Effector memory CD4-positive, alpha-beta T cell (primary cell): ENCODE data around the gene BICRA.
"Not testable (repeated sequence)": the region's sequence is repeated elsewhere in the genome, so short reads cannot be mapped to it uniquely, and the experiment has no call there.

Experiments used
- DNase-seq, 3 donors: peaks; one replicate each; pipeline ENCODE4 v3.0.0-alpha.2; 2020
- H3K27ac ChIP-seq: 2 replicates; pipeline ENCODE4 v1.7.0; 2013; ENCODE audit warnings: mild to moderate bottlenecking, low read length, moderate library complexity; ENCODE audit not compliant: insufficient read depth, poor library complexity, severe bottlenecking
- H3K27me3 ChIP-seq: replicated peaks from 2 replicates; pipeline ENCODE4 v1.7.0; 2013; ENCODE audit warnings: mild to moderate bottlenecking, low read length; ENCODE audit not compliant: insufficient read depth, control insufficient read depth, poor library complexity, severe bottlenecking
- H3K36me3 ChIP-seq: 2 replicates; pipeline ENCODE4 v1.7.0; 2013; ENCODE audit warnings: mild to moderate bottlenecking, low read length, moderate library complexity; ENCODE audit not compliant: control insufficient read depth, insufficient read depth
- H3K4me1 ChIP-seq: 2 replicates; pipeline ENCODE4 v1.7.0; 2013; ENCODE audit warnings: low read length, mild to moderate bottlenecking; ENCODE audit not compliant: control insufficient read depth, insufficient read depth, poor library complexity, severe bottlenecking
- H3K4me3 ChIP-seq: 2 replicates; pipeline ENCODE4 v1.7.0; 2013; ENCODE audit warnings: low read length, low read depth, mild to moderate bottlenecking; ENCODE audit not compliant: insufficient read depth, poor library complexity, severe bottlenecking
- H3K9me3 ChIP-seq: 2 replicates; pipeline ENCODE4 v1.7.0; 2013; ENCODE audit warnings: mild to moderate bottlenecking, low read length, moderate library complexity; ENCODE audit not compliant: control insufficient read depth

BICRA gene

DNA sequence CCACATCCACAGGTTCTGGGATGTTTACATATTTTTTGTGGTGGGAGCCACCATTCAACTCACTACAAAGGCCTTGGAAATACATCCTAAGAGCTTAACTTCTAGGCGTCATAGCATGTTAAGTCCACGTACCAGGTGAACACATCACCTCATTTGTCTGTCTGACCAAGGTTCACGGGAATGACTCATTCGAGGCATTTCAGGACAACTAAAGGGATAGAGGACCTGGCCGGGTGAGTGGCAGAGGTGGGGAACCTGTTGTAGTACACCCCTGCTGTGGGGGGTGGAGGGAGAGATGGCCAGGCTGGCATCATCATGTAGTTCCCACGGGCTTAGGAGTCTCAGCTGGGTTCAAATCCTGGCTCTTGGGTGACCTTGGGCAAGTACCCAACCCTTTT, 51.5 kb downstream of the BICRA start:
- Histone ChIP-seq H3K4me3 (no peak overlapping the region), H3K9me3 (no peaks in the 10 kb centered on the region), H3K27me3 (no peaks in the 10 kb centered on the region), H3K36me3 (peaks cover 5% of the 10 kb centered on the region), H3K4me1 (no peaks in the 10 kb centered on the region), H3K27ac (no peak overlapping the region)
- DNase-seq = no peak

DNA sequence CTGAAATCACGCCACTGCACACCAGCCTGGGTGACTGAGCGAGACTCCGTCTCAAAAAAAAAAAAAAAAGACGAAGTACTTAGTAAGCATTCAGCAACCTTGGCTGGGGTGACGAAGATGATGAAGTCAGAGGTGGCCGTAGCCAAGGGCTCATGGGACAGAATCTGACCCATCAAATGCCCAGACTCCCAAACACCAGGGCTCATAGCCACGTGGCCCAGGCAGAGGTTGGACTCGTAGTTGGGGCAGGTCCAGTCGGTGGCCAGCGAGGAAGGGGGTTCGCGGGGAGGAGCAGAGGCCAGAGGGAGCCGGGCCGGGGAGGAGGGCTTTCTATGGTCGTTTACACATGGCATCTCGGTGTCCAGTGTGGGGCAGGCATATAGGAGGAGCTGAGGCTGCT, 52.2 kb downstream of the BICRA start:
- Histone ChIP-seq H3K4me1 (no peaks in the 10 kb centered on the region), H3K9me3 (no peaks in the 10 kb centered on the region), H3K4me3 (no peak overlapping the region), H3K36me3 (peaks cover 5% of the 10 kb centered on the region), H3K27ac (no peak overlapping the region), H3K27me3 (no peaks in the 10 kb centered on the region)
- no peak for DNase-seq

DNA sequence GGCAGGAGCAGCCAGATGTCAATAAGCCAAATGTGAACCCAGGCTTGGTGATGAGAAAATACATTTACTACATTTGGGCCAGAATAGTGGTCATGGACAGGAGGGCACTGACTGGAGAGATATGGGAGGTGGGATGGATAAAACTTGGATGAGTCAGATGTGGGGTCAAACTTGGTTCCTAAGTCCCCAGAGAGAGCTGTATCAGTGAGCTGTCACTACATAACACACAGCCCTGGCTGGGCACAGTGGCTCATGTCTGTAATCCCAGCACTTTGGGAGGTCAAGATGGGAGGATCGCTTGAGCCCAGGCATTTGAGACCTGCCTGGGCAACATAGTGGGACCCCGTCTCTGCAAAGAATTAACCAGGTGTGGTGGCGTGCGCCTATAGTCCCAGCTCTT, 52.7 kb downstream of the BICRA start:
- Histone ChIP-seq H3K9me3 (no peaks in the 10 kb centered on the region), H3K4me3 (no peak overlapping the region)

DNA sequence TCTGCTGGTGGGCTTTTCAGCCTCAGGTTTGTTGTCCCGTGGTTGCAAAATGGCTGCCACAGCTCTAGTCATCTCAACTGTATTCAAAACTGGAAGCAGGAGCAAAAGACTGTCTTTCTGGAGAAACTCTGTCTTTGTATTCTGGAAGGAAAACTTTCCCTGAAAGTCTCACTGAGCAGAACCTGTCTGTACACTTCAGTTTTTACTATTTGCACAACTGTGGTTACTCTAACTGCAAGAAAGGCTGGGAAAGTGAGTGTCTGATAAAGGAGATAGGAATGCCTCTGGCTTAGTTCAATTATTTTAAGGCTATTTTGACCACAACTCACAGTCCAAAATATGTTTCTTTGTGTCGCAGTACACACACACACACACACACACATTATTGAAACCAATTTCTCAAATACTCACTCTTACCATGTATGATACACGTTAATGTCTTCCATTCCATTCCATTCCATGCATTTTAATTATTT, 54.5 kb downstream of the BICRA start:
- DNase-seq = no peak
- H3K27ac ChIP-seq = no peak overlapping the region
- H3K36me3 ChIP-seq = peaks cover 5% of the 10 kb centered on the region
- no peaks in the 10 kb centered on the region for H3K9me3 ChIP-seq
- no peaks in the 10 kb centered on the region for H3K27me3 ChIP-seq
- H3K4me1 ChIP-seq = no peaks in the 10 kb centered on the region
- H3K4me3 ChIP-seq = no peak overlapping the region

More for the DNA sequence above, 52.7 kb downstream of the BICRA start:
- Histone ChIP-seq H3K4me1 (no peaks in the 10 kb centered on the region), H3K27me3 (no peaks in the 10 kb centered on the region), H3K36me3 (peaks cover 5% of the 10 kb centered on the region), H3K27ac (no peak overlapping the region)
- no peak for DNase-seq

DNA sequence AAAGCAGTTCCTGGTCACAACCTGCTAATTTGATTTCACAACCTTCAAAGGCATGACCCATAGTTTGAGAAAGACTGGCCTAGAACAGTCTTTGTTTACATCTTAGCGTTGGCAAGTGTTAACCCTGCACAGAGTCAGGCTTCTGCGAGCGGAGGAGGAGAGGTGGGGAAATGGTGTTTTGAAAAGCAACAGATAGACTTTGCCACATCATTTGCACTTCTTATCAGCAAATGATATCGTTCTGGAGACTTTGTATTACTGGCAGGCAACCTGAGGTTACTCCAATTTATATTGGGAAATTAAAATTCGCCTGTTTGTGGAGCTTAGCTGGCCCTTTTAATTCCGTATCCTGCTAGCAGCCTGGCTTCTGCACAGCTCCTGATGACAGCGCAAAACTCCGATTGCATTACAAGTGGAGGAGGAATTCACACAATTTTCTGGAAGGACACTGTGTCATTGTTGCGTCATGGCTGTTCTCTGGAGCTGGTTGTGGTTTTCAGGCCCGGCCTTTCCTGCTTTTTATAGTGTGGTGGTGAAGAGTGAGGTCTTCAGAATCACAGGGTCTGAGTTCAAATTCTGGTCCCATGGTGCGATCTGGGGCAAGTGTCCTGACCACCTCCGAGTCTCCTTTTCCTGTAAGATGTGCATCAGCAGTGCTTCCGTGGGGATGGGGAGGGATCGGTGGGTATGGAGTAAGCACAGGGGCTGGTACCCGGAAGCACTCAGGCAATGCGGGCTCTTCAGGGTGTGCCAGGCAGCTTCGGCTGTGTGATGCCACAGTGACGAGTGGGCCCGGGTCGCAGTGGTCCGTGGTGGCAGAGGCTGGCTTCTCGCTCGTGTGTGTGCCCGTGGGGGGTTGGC, 55.2 kb downstream of the BICRA start:
- no peaks in the 10 kb centered on the region for H3K27me3 ChIP-seq
- no peaks in the 10 kb centered on the region for H3K9me3 ChIP-seq
- peaks cover 5% of the 10 kb centered on the region for H3K36me3 ChIP-seq
- H3K4me3 ChIP-seq = no peak overlapping the region
- H3K4me1 ChIP-seq = no peaks in the 10 kb centered on the region
- no peak for DNase-seq
- no peak overlapping the region for H3K27ac ChIP-seq

DNA sequence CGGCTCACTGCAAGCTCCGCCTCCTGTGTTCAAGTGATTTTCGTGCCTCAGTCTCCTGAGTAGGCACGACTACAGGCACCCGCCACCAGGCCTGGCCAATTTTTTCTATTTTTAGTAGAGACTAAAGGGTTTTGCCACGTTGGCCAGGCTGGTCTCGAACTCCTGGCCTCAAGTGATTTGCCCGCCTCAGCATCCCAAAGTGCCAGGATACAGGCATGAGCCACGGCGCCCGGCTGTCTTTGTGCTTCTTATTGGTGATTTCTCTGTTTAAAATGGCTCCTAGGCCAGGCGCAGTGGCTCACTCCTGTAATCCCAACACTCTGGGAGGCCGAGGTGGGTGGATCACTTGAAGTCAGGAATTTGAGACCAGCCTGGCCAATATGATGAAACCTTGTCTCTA, 59.6 kb downstream of the BICRA start:
- H3K27me3 ChIP-seq, H3K4me1 ChIP-seq, H3K4me3 ChIP-seq, DNase-seq, H3K27ac ChIP-seq, H3K9me3 ChIP-seq: not testable (repeated sequence)
- peaks cover 15% of the 10 kb centered on the region for H3K36me3 ChIP-seq

DNA sequence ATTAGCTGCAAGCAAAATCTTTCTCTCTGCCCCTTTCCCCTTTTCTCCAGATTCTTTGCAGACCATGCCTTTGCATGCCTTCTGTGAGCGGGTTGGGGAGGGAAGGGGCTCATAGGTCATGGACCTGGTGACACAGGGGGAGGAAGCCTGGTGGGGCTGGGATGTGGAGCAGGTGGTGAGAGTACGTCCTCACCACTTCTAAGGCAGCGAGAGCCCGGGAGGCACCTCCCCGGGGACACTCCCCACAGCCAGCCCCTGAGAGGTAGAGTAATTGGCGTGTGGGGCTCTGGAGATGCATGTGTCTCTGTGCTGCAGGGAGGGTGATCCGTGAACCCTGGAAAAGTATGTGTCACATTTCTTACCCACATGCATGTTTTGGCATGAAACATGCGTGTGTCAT, 61.8 kb downstream of the BICRA start:
- Histone ChIP-seq H3K27me3 (no peaks in the 10 kb centered on the region), H3K4me3 (no peak overlapping the region)
- no peak for DNase-seq

DNA sequence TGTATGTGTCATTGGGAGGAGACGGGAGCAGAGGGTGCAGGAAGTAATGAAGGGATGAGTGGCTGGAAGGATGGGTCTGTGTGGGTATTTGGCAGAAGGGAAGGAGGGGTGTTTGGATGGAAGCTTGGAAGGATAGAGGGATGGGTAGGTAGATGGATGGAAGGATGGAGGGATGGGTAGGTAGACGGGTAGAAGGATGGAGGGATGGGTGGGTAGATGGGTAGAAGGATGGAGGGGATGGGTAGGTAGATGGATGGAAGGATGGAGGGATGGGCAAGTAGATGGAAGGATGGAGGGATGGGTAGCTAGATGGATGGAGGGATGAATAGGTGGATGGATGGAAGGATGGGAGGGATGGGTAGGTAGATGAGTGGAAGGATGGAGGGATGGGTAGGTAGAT, 62.6 kb downstream of the BICRA start:
- H3K36me3 ChIP-seq = peaks cover 34% of the 10 kb centered on the region
- no peak overlapping the region for H3K27ac ChIP-seq

More for the DNA sequence above, 61.8 kb downstream of the BICRA start:
- Histone ChIP-seq H3K27ac (no peak overlapping the region), H3K4me1 (no peaks in the 10 kb centered on the region), H3K9me3 (no peaks in the 10 kb centered on the region), H3K36me3 (peaks cover 34% of the 10 kb centered on the region)

DNA sequence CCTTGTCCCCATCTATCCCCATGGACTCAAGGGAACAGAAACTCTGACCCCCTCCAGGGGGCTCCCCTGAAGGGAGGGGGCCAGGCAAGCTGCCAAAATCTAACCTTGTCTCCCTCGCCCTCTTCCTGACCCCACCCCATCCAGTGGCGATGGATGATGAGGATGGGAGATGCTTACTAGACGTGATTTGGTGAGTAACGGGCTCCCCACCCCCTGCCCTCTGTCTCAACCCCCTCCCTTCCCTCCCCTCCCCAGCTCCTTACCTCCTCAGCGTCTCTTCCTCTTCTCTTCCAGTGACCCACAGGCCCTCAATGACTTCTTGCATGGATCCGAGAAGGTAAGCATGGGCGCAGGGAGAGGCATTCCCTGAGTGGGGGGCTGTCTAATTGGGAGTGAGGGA, 64.5 kb downstream of the BICRA start:
- H3K36me3 ChIP-seq = peaks cover 34% of the 10 kb centered on the region
- H3K9me3 ChIP-seq = no peaks in the 10 kb centered on the region
- H3K27me3 ChIP-seq = no peaks in the 10 kb centered on the region
- no peak for DNase-seq
- no peak overlapping the region for H3K27ac ChIP-seq
- no peaks in the 10 kb centered on the region for H3K4me1 ChIP-seq
- H3K4me3 ChIP-seq = no peak overlapping the region

More for the DNA sequence above, 62.6 kb downstream of the BICRA start:
- H3K4me3 ChIP-seq = no peak overlapping the region
- H3K9me3 ChIP-seq = no peaks in the 10 kb centered on the region
- no peaks in the 10 kb centered on the region for H3K27me3 ChIP-seq
- DNase-seq = no peak
- H3K4me1 ChIP-seq = no peaks in the 10 kb centered on the region

DNA sequence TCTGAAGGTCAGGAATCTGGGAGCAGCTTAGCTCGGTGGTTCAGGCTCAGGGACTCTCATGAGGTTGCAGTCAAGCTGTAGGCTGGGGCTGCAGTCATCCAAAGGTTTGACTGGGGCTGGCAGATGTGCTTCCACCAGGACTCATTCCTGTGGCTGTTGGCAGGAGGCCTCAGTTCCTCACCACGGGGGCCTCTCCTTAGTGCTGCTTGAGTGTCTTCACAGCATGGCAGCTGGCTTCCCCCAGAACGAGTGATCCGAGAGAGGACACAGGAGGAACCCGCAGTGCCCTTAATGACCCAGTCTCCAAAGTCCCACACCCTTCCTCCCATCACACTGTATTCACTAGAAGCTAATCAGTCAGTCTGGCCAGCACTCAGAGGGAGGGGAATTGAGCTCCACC, 65.6 kb downstream of the BICRA start:
- Histone ChIP-seq H3K9me3 (no peaks in the 10 kb centered on the region), H3K27me3 (no peaks in the 10 kb centered on the region), H3K4me1 (no peaks in the 10 kb centered on the region), H3K27ac (no peak overlapping the region), H3K4me3 (no peak overlapping the region), H3K36me3 (peaks cover 41% of the 10 kb centered on the region)
- no peak for DNase-seq
